Measurements from ENCODE around the gene CDH16.

- TF ChIP-seq, protein P1, sequence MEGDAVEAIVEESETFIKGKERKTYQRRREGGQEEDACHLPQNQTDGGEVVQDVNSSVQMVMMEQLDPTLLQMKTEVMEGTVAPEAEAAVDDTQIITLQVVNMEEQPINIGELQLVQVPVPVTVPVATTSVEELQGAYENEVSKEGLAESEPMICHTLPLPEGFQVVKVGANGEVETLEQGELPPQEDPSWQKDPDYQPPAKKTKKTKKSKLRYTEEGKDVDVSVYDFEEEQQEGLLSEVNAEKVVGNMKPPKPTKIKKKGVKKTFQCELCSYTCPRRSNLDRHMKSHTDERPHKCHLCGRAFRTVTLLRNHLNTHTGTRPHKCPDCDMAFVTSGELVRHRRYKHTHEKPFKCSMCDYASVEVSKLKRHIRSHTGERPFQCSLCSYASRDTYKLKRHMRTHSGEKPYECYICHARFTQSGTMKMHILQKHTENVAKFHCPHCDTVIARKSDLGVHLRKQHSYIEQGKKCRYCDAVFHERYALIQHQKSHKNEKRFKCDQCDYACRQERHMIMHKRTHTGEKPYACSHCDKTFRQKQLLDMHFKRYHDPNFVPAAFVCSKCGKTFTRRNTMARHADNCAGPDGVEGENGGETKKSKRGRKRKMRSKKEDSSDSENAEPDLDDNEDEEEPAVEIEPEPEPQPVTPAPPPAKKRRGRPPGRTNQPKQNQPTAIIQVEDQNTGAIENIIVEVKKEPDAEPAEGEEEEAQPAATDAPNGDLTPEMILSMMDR (IDR thresholded peaks at IDR 0.05), result no peak
- TF ChIP-seq POLR2A (IDR thresholded peaks at IDR 0.05), result peak; percentile 84 to 96
Observed at GRCh38 chr16:66934138-66934838, 15.6 kb upstream of the CDH16 start, which contains the start of gene CIAO2B.
